Measurements from ENCODE around the gene SEC14L1.

The SEC14L1 gene

GRCh38 chr17:77193653-77194052 is 52.9 kb downstream of the SEC14L1 start:
- TF ChIP-seq ZFX (IDR thresholded peaks at IDR 0.05) (no peak; the same call in 1 of the 2 replicates), CTCF (conservative IDR thresholded peaks at IDR 0.05) (no peak)
- H3K27ac ChIP-seq: no peak overlapping the region

GRCh38 chr17:77194179-77194578 is 53.4 kb downstream of the SEC14L1 start:
- TF ChIP-seq ZFX (IDR thresholded peaks at IDR 0.05) (no peak), CTCF (conservative IDR thresholded peaks at IDR 0.05) (no peak)
- H3K27ac ChIP-seq: no peak overlapping the region

- H3K27ac ChIP-seq: no peak overlapping the region
- no peak for TF ChIP-seq CTCF (conservative IDR thresholded peaks at IDR 0.05)
- no peak for TF ChIP-seq ZFX (IDR thresholded peaks at IDR 0.05)
These were observed 55.5 kb downstream of the SEC14L1 start for GRCh38 chr17:77196251-77196650.

GRCh38 chr17:77197115-77197514 is 56.3 kb downstream of the SEC14L1 start:
- TF ChIP-seq CTCF (conservative IDR thresholded peaks at IDR 0.05) (no peak), ZFX (IDR thresholded peaks at IDR 0.05) (no peak)

GRCh38 chr17:77200711-77201110 is 59.9 kb downstream of the SEC14L1 start:
- TF ChIP-seq CTCF (conservative IDR thresholded peaks at IDR 0.05) (no peak), ZFX (IDR thresholded peaks at IDR 0.05) (no peak)
- H3K27ac ChIP-seq: no peak overlapping the region

More at GRCh38 chr17:77197115-77197514, 56.3 kb downstream of the SEC14L1 start:
- H3K27ac ChIP-seq: no peak overlapping the region

GRCh38 chr17:77203436-77203835 is 62.7 kb downstream of the SEC14L1 start:
- no peak overlapping the region for H3K27ac ChIP-seq
- TF ChIP-seq ZFX (IDR thresholded peaks at IDR 0.05) (no peak), CTCF (conservative IDR thresholded peaks at IDR 0.05) (no peak)

GRCh38 chr17:77203846-77204245 is 63.1 kb downstream of the SEC14L1 start:
- H3K27ac ChIP-seq: no peak overlapping the region
- no peak for TF ChIP-seq ZFX (IDR thresholded peaks at IDR 0.05)
- no peak for TF ChIP-seq CTCF (conservative IDR thresholded peaks at IDR 0.05)

All from C4-2B (cell line).